ENCODE data around the gene OTOP3. TPM values are rescaled to one million over a fixed set of nuclear protein-coding genes. Genes with fewer than 3 reads are reported as not detected.

The OTOP3 gene
- total and polyA plus RNA-seq, 2 donors (not counting 3 experiments of a cell fraction or from before 2014, with no cell fraction given): not detected

- no peak for TF ChIP-seq EZH2 (IDR thresholded peaks at IDR 0.05; ENCODE audit: borderline replicate concordance, low read depth, low read length, severe bottlenecking)
- TF ChIP-seq, protein P1, sequence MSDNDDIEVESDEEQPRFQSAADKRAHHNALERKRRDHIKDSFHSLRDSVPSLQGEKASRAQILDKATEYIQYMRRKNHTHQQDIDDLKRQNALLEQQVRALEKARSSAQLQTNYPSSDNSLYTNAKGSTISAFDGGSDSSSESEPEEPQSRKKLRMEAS (IDR thresholded peaks at IDR 0.05; ENCODE audit: insufficient read depth, insufficient read length): no peak
- TF ChIP-seq FOS (IDR thresholded peaks at IDR 0.05; ENCODE audit: borderline replicate concordance, insufficient read depth, low read length): no peak
- no peak for TF ChIP-seq GATA2 (IDR thresholded peaks at IDR 0.05; ENCODE audit: insufficient read depth, insufficient read length, low read depth, low read length)
- TF ChIP-seq POLR2AphosphoS5 (IDR thresholded peaks at IDR 0.05; ENCODE audit: insufficient read depth, low read depth, low read length): no peak
- TF ChIP-seq, protein P2, sequence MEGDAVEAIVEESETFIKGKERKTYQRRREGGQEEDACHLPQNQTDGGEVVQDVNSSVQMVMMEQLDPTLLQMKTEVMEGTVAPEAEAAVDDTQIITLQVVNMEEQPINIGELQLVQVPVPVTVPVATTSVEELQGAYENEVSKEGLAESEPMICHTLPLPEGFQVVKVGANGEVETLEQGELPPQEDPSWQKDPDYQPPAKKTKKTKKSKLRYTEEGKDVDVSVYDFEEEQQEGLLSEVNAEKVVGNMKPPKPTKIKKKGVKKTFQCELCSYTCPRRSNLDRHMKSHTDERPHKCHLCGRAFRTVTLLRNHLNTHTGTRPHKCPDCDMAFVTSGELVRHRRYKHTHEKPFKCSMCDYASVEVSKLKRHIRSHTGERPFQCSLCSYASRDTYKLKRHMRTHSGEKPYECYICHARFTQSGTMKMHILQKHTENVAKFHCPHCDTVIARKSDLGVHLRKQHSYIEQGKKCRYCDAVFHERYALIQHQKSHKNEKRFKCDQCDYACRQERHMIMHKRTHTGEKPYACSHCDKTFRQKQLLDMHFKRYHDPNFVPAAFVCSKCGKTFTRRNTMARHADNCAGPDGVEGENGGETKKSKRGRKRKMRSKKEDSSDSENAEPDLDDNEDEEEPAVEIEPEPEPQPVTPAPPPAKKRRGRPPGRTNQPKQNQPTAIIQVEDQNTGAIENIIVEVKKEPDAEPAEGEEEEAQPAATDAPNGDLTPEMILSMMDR (IDR thresholded peaks at IDR 0.05; ENCODE audit: extremely low read depth in 1 of 2, insufficient read depth in 1 of 2, low read depth in 1 of 2, low read length in 2 of 2): no peak
- TF ChIP-seq POLR2A (IDR thresholded peaks at IDR 0.05; ENCODE audit: low read depth, low read length): no peak
- TF ChIP-seq MYC (IDR thresholded peaks at IDR 0.05; ENCODE audit: low read depth, low read length): no peak
- POLR2A ChIA-PET: no interaction called here
- no peaks in the 10 kb centered on the region for H3K4me1 ChIP-seq (ENCODE audit: control insufficient read depth, extremely low read depth, insufficient read depth, low read length)
- H3K4me3 ChIP-seq (replicated peaks in 1 of 3; ENCODE audit: insufficient read depth in 1 of 3, low read depth in 1 of 3, low read length in 3 of 3): no peak overlapping the region
- no TSS peak for BruUV-seq (replicated peaks)
- dilution Hi-C loops (cut with MboI; ENCODE audit: extremely low pct_ligation_motif_present, low sequenced_read_pairs) (no loop called here), intact Hi-C loops (cut with micrococcal nuclease) (no loop called here)
- no peak overlapping the region for H3K9ac ChIP-seq (replicated peaks; ENCODE audit: extremely low read depth, insufficient read depth, low read length)
- no peaks in the 10 kb centered on the region for H3K36me3 ChIP-seq (ENCODE audit: control insufficient read depth in 2 of 2, extremely low read depth in 1 of 2, insufficient read depth in 2 of 2, low read length in 2 of 2)
- H3K9me1 ChIP-seq (replicated peaks; ENCODE audit: control insufficient read depth, extremely low read depth, insufficient read depth, low read length): no peaks in the 10 kb centered on the region
- no peaks in the 10 kb centered on the region for H3K9me3 ChIP-seq (replicated peaks; ENCODE audit: control insufficient read depth, insufficient read depth, low read length)
- H3K27me3 ChIP-seq (ENCODE audit: control insufficient read depth in 2 of 2, insufficient read depth in 2 of 2, low read length in 2 of 2): peaks cover 6 to 9% of the 10 kb centered on the region in 2 experiments
- no peak for FAIRE-seq
- no peak overlapping the region for H3K4me2 ChIP-seq (ENCODE audit: insufficient read depth, low read length)
- CTCF ChIA-PET: no interaction called here
- no peak for DNase-seq (ENCODE audit: low read depth, low spot score)
- H2AFZ ChIP-seq (ENCODE audit: low read depth, low read length): no peak overlapping the region
- no peaks in the 10 kb centered on the region for H3K79me2 ChIP-seq (ENCODE audit: control insufficient read depth, insufficient read depth, low read length)
- H4K20me1 ChIP-seq (replicated peaks; ENCODE audit: control insufficient read depth, extremely low read depth, insufficient read depth, low read length): no peaks in the 10 kb centered on the region
- no peak overlapping the region for H3K27ac ChIP-seq (ENCODE audit: insufficient read depth, low read depth, low read length)
Observed at GRCh38 chr17:74917430-74917829, 18.3 kb upstream of the OTOP3 start.

All from endothelial cell of umbilical vein (primary cell).